OCI-LY1 (cell line): ENCODE data around the gene MCF2L.

ENCODE experiments used
- CTCF ChIP-seq: fragments of 200-600 bp; sonication (generic), shearing (Covaris generic); IDR thresholded peaks from 2 replicates; pipeline ENCODE4 v1.5.1; 2017; ENCODE audit warnings: mild to moderate bottlenecking, antibody characterized with exemption, low read length, moderate library complexity, mixed read lengths
- EZH2 ChIP-seq: fragments of 200-600 bp; sonication (generic), shearing (Covaris generic); IDR thresholded peaks from 2 replicates; pipeline ENCODE4 v1.8.0; 2017; ENCODE audit warnings: borderline replicate concordance, mixed run types, mild to moderate bottlenecking, antibody characterized with exemption, low read length, moderate library complexity, mixed read lengths

- TF ChIP-seq CTCF (no peak), EZH2 (no peak)
Measured at GRCh38 chr13:113089693-113090414, 120.8 kb downstream of the MCF2L start.
